HEK293 (cell line): ENCODE data around the gene MLLT1.
A peak's percentile ranks its signal among the peaks of the same experiment; 100 is the strongest.

ENCODE experiments used
- CTCF ChIA-PET: fragments of 350-600 bp; formaldehyde crosslinking; extraction: SDS; loops from one replicate; lab custom pipeline; 2021; ENCODE audit warnings: antibody characterized with exemption; lab: Yijun Ruan, JAX
- POLR2A ChIA-PET: fragments of 300-600 bp; formaldehyde crosslinking; extraction: SDS; loops from one replicate; lab custom pipeline; 2020; ENCODE audit warnings: antibody characterized with exemption, inconsistent platforms; lab: Yijun Ruan, JAX
- H3K27ac ChIP-seq: fragments of 200-500 bp; sonication (Bioruptor generic); 2 replicates; pipeline ENCODE4 v1.5.1; 2014; ENCODE audit warnings: low read depth, low read length, control low read depth, inconsistent platforms; ENCODE audit errors: extremely low read depth
- H3K36me3 ChIP-seq, 2 experiments: fragments of 200-500 bp in 1 of 2; sonication (Bioruptor generic) in 1 of 2; 1 replicate in 1 of 2; 2 replicates in 1 of 2; pipeline ENCODE4 v1.5.1; 2014 to 2017; ENCODE audit warnings: inconsistent platforms in 2 of 2, low read length in 2 of 2; ENCODE audit not compliant: control insufficient read depth in 2 of 2, insufficient read depth in 1 of 2
- H3K4me1 ChIP-seq: fragments of 200-500 bp; sonication (Bioruptor generic); 2 replicates; pipeline ENCODE4 v1.5.1; 2014; ENCODE audit warnings: mild to moderate bottlenecking, low read length, inconsistent platforms; ENCODE audit not compliant: control insufficient read depth, insufficient read depth
- H3K4me3 ChIP-seq: 2 replicates; pipeline ENCODE4 v1.5.1; 2011; ENCODE audit warnings: low read depth, mild to moderate bottlenecking, control low read depth, low read length, moderate library complexity
- H3K9me3 ChIP-seq: fragments of 200-500 bp; sonication (Bioruptor generic); 2 replicates; pipeline ENCODE4 v1.5.1; 2014; ENCODE audit warnings: low read depth, low read length, inconsistent platforms; ENCODE audit not compliant: control insufficient read depth, insufficient read depth
- GLI4 ChIP-seq: fragments of 450-650 bp; formaldehyde crosslinking; IDR thresholded peaks from 2 replicates; pipeline ENCODE4 v1.5.1; 2016; ENCODE audit warnings: missing biosample characterization, missing genetic modification characterization
- HIC1 ChIP-seq: fragments of 450-650 bp; formaldehyde crosslinking; IDR thresholded peaks from 2 replicates; pipeline ENCODE4 v1.5.1; 2016; ENCODE audit warnings: missing biosample characterization, missing genetic modification characterization
- IKZF3 ChIP-seq: fragments of 450-650 bp; IDR thresholded peaks from 2 replicates; pipeline ENCODE4 v1.5.0; 2018; ENCODE audit warnings: missing biosample characterization, mild to moderate bottlenecking, missing genetic modification characterization, moderate library complexity
- MZF1 ChIP-seq: fragments of 450-650 bp; formaldehyde crosslinking; IDR thresholded peaks from 2 replicates; pipeline ENCODE4 v1.5.1; 2017; ENCODE audit warnings: missing biosample characterization, missing genetic modification characterization, borderline replicate concordance
- SCRT2 ChIP-seq: fragments of 450-650 bp; formaldehyde crosslinking; IDR thresholded peaks from 2 replicates; pipeline ENCODE4 v1.5.1; 2016; ENCODE audit warnings: missing biosample characterization, missing genetic modification characterization
- ZBTB49 ChIP-seq: fragments of 450-650 bp; formaldehyde crosslinking; IDR thresholded peaks from 2 replicates; pipeline ENCODE4 v1.5.1; 2016; ENCODE audit warnings: missing biosample characterization, missing genetic modification characterization, low read depth
- ZEB2 ChIP-seq: fragments of 450-650 bp; formaldehyde crosslinking; IDR thresholded peaks from 2 replicates; pipeline ENCODE4 v1.5.1; 2016; ENCODE audit warnings: missing biosample characterization, missing genetic modification characterization
- ZFP69B ChIP-seq: fragments of 450-650 bp; formaldehyde crosslinking; IDR thresholded peaks from 2 replicates; pipeline ENCODE4 v1.5.1; 2016; ENCODE audit warnings: missing biosample characterization, missing genetic modification characterization
- ZNF24 ChIP-seq: fragments of 450-650 bp; formaldehyde crosslinking; IDR thresholded peaks from 2 replicates; pipeline ENCODE4 v1.5.1; 2016; ENCODE audit warnings: missing biosample characterization, missing genetic modification characterization
- ZNF311 ChIP-seq: fragments of 450-650 bp; formaldehyde crosslinking; IDR thresholded peaks from 2 replicates; pipeline ENCODE4 v1.5.1; 2017; ENCODE audit warnings: missing biosample characterization, missing genetic modification characterization, borderline replicate concordance
- ZNF37A ChIP-seq: fragments of 450-650 bp; IDR thresholded peaks from 2 replicates; pipeline ENCODE4 v1.5.1; 2018; ENCODE audit warnings: missing biosample characterization, missing genetic modification characterization
- ZNF501 ChIP-seq: fragments of 450-650 bp; formaldehyde crosslinking; IDR thresholded peaks from 2 replicates; pipeline ENCODE4 v1.5.1; 2016; ENCODE audit warnings: missing biosample characterization, missing genetic modification characterization
- ZNF626 ChIP-seq: fragments of 450-650 bp; sonication (Bioruptor Pico); formaldehyde crosslinking; IDR thresholded peaks from 2 replicates; pipeline ENCODE4 v1.5.1; 2018; ENCODE audit warnings: missing biosample characterization, missing genetic modification characterization, inconsistent platforms
- ZNF768 ChIP-seq: fragments of 450-650 bp; formaldehyde crosslinking; IDR thresholded peaks from 2 replicates; pipeline ENCODE4 v1.5.1; 2018; ENCODE audit warnings: missing biosample characterization, mild to moderate bottlenecking, missing genetic modification characterization
- ZNF777 ChIP-seq: fragments of 450-650 bp; formaldehyde crosslinking; IDR thresholded peaks from 2 replicates; pipeline ENCODE4 v1.5.1; 2017; ENCODE audit warnings: missing biosample characterization, missing genetic modification characterization, borderline replicate concordance
- ZNF791 ChIP-seq: fragments of 450-650 bp; formaldehyde crosslinking; IDR thresholded peaks from 2 replicates; pipeline ENCODE4 v1.5.1; 2016; ENCODE audit warnings: missing biosample characterization, missing genetic modification characterization
- ZSCAN30 ChIP-seq: fragments of 450-650 bp; IDR thresholded peaks from 2 replicates; pipeline ENCODE4 v1.5.1; 2018; ENCODE audit warnings: missing biosample characterization, mild to moderate bottlenecking, missing genetic modification characterization, moderate library complexity

MLLT1 gene

GRCh38 chr19:6218491-6219146 is 61.2 kb downstream of the MLLT1 start (continued):
- TF ChIP-seq IKZF3 (tag by site-specific recombination) (no peak), ZFP69B (peak; percentile 71), ZBTB49 (tag by site-specific recombination) (no peak), ZNF777 (tag by site-specific recombination) (no peak), ZNF626 (tag by site-specific recombination) (no peak), ZNF24 (no peak), ZEB2 (tag by site-specific recombination) (peak; percentile 28; the same call in 1 of the 2 replicates), ZNF791 (tag by site-specific recombination) (no peak)
- TF ChIP-seq, all 188 proteins: peak for 21

- no peak overlapping the region for H3K27ac ChIP-seq
These were observed 61.9 kb downstream of the MLLT1 start for GRCh38 chr19:6217752-6218334.

More at GRCh38 chr19:6217752-6218334, 61.9 kb downstream of the MLLT1 start:
- ChIA-PET POLR2A (no interaction called here), CTCF (interaction anchor here (0.5 to 2.2 kb wide), 32 partner anchors 10 to 1110 kb away, joined by 3 to 13 read pairs (median 4); partner anchors contain the start of gene CLPP)
- Histone ChIP-seq H3K36me3 (peaks cover 0 to 38% of the 10 kb centered on the region in 2 experiments; a peak in 1 of 3 replicates), H3K9me3 (no peaks in the 10 kb centered on the region), H3K4me3 (no peak overlapping the region), H3K4me1 (peaks cover 8% of the 10 kb centered on the region)
- no peak for TF ChIP-seq ZNF37A
- no peak for TF ChIP-seq ZNF311 (tag by site-specific recombination)
- TF ChIP-seq ZSCAN30: no peak
- TF ChIP-seq HIC1 (tag by site-specific recombination): no peak
- no peak for TF ChIP-seq MZF1 (tag by site-specific recombination)
- no peak for TF ChIP-seq SCRT2
- TF ChIP-seq ZNF768 (tag by site-specific recombination): no peak
- TF ChIP-seq ZNF501: no peak
- no peak for TF ChIP-seq ZBTB49 (tag by site-specific recombination)
- no peak for TF ChIP-seq GLI4
